ENCODE measurements around the gene KRT23. TPM values are rescaled to one million over a fixed set of nuclear protein-coding genes. Genes with fewer than 3 reads are reported as not detected.

KRT23 gene
- total and polyA plus RNA-seq, 10 of the 15 experiments (the other 5 are each of a cell fraction or from before 2014, with no cell fraction given): not detected

GRCh38 chr17:40953881-40954280, 16.4 kb upstream of the KRT23 start:
- FAIRE-seq: no peak
- Histone ChIP-seq H3K79me2 (ENCODE audit: control insufficient read depth, insufficient read depth, low read length) (no peaks in the 10 kb centered on the region), H3K4me3 (no peak overlapping the region), H2AFZ (ENCODE audit: control insufficient read depth, low read depth, low read length) (no peak overlapping the region), H4K20me1 (ENCODE audit: control insufficient read depth, insufficient read depth) (no peaks in the 10 kb centered on the region), H3K36me3 (ENCODE audit: control insufficient read depth in 2 of 2, insufficient read depth in 2 of 2, low read length in 1 of 2) (no peaks in the 10 kb centered on the region), H3K4me2 (ENCODE audit: control insufficient read depth, insufficient read depth) (no peak overlapping the region), H3K27me3 (replicated peaks in 1 of 2; ENCODE audit: control insufficient read depth in 2 of 2, insufficient read depth in 2 of 2, low read length in 1 of 2) (no peaks in the 10 kb centered on the region), H3K27ac (ENCODE audit: control insufficient read depth, insufficient read depth) (no peak overlapping the region), H3K9me3 (replicated peaks; ENCODE audit: control insufficient read depth, insufficient read depth, low read length) (no peaks in the 10 kb centered on the region), H3K4me1 (ENCODE audit: control insufficient read depth, insufficient read depth, low read length) (no peaks in the 10 kb centered on the region), H3K9ac (ENCODE audit: control insufficient read depth, insufficient read depth, low read length) (no peak overlapping the region)
- 0% methylated on average over 2 of the region's 2 CpGs for WGBS (ENCODE audit: insufficient coverage, insufficient replicate concordance, low lambda C conversion rate, missing lambda C conversion rate)
- ChIA-PET RAD21 (ENCODE audit: unreplicated experiment) (no interaction called here), SMC1A (ENCODE audit: uncharacterized antibody, unreplicated experiment) (no interaction called here), POLR2A (no interaction called here), CTCF (no interaction called here)
- TF ChIP-seq NR2C2 (IDR thresholded peaks at IDR 0.05; ENCODE audit: borderline replicate concordance, control insufficient read depth, insufficient read length, low read depth): no peak
- TF ChIP-seq NR2F1 (conservative IDR thresholded peaks at IDR 0.05): no peak
- TF ChIP-seq ATF2 (IDR thresholded peaks at IDR 0.05; ENCODE audit: low read length): no peak
- no peak for TF ChIP-seq MYC (IDR thresholded peaks at IDR 0.05; ENCODE audit: insufficient read depth, insufficient read length, insufficient replicate concordance, low read length, severe bottlenecking)
- intact Hi-C loops (cut with micrococcal nuclease; ENCODE audit: unreplicated experiment): no loop called here
- no peak for DNase-seq (ENCODE audit: low read depth, low spot score)
- in situ Hi-C loops (cut with MboI): no loop called here
- ATAC-seq: no peak
- no TSS peak for BruUV-seq (replicated peaks)

- Histone ChIP-seq H3K9me3 (replicated peaks; ENCODE audit: control insufficient read depth, insufficient read depth, low read length) (no peaks in the 10 kb centered on the region), H4K20me1 (ENCODE audit: control insufficient read depth, insufficient read depth) (no peaks in the 10 kb centered on the region), H3K4me3 (no peak overlapping the region), H3K4me1 (ENCODE audit: control insufficient read depth, insufficient read depth, low read length) (no peaks in the 10 kb centered on the region), H3K4me2 (ENCODE audit: control insufficient read depth, insufficient read depth) (no peak overlapping the region), H3K79me2 (ENCODE audit: control insufficient read depth, insufficient read depth, low read length) (no peaks in the 10 kb centered on the region), H3K9ac (ENCODE audit: control insufficient read depth, insufficient read depth, low read length) (no peak overlapping the region), H3K27ac (ENCODE audit: control insufficient read depth, insufficient read depth) (no peak overlapping the region), H3K36me3 (ENCODE audit: control insufficient read depth in 2 of 2, insufficient read depth in 2 of 2, low read length in 1 of 2) (no peaks in the 10 kb centered on the region), H3K27me3 (replicated peaks in 1 of 2; ENCODE audit: control insufficient read depth in 2 of 2, insufficient read depth in 2 of 2, low read length in 1 of 2) (no peaks in the 10 kb centered on the region), H2AFZ (ENCODE audit: control insufficient read depth, low read depth, low read length) (no peak overlapping the region)
- ATAC-seq: no peak
- SMC1A ChIA-PET (ENCODE audit: uncharacterized antibody, unreplicated experiment): interaction anchor here (1.2 kb wide), 1 partner anchor 438 kb away, joined by 3 read pairs; no protein-coding TSS in a partner anchor
- no peak for DNase-seq (ENCODE audit: low read depth, low spot score)
- no peak for TF ChIP-seq E2F4 (IDR thresholded peaks at IDR 0.05; ENCODE audit: low read depth, low read length)
- no TSS peak for BruUV-seq (replicated peaks)
- POLR2A ChIA-PET: no interaction called here
- RAD21 ChIA-PET (ENCODE audit: unreplicated experiment): no interaction called here
- in situ Hi-C loops (cut with MboI) (no loop called here), intact Hi-C loops (cut with micrococcal nuclease; ENCODE audit: unreplicated experiment) (no loop called here)
- CTCF ChIA-PET: interaction anchor here (0.7 kb wide), 1 partner anchor 9 kb away, joined by 3 read pairs; no protein-coding TSS in a partner anchor
- FAIRE-seq: no peak
- 0% methylated on average over 1 of the region's 1 CpG for WGBS (ENCODE audit: insufficient coverage, insufficient replicate concordance, low lambda C conversion rate, missing lambda C conversion rate)
Measured at GRCh38 chr17:40952661-40953060, 15.2 kb upstream of the KRT23 start.

Measured in GM12878 (cell line).